DND-41 (cell line): Measurements from ENCODE around the gene MAB21L2.

ENCODE experiments used
- CTCF ChIP-seq: IDR thresholded peaks from 2 replicates; pipeline ENCODE4 v1.5.1; 2012; ENCODE audit warnings: borderline replicate concordance, low read length, moderate library complexity, mild to moderate bottlenecking; ENCODE audit not compliant: poor library complexity, severe bottlenecking; ENCODE audit errors: extremely low read depth
- EZH2 ChIP-seq: IDR thresholded peaks from 3 replicates; pipeline ENCODE4 v1.6.1; 2012; ENCODE audit warnings: borderline replicate concordance, low read depth, mild to moderate bottlenecking, moderate library complexity, low read length, inconsistent platforms; ENCODE audit not compliant: severe bottlenecking

GRCh38 chr4:150584111-150584915 lies 2.4 kb downstream of the MAB21L2 start:
- TF ChIP-seq CTCF (no peak), EZH2 (no peak)
